Stimulated activated CD8-positive, alpha-beta memory T cell treated with anti-CD3 and anti-CD28 coated beads, Interleukin-2, amount 100 ng/mL, for 1 hour (primary cell): Measurements from ENCODE around the gene ACOX3.
"Not testable (repeated sequence)": the region's sequence is repeated elsewhere in the genome, so short reads cannot be mapped to it uniquely, and the experiment has no call there.

Experiments
- DNase-seq, 2 donors: peaks; one replicate each; pipeline ENCODE4 v3.0.0-alpha.2; 2020; ENCODE audit warnings: low read depth in 2 of 2

The ACOX3 gene

GRCh38 chr4:8352368-8353157 is 88.0 kb downstream of the ACOX3 start:
- DNase-seq: no peak

DNA sequence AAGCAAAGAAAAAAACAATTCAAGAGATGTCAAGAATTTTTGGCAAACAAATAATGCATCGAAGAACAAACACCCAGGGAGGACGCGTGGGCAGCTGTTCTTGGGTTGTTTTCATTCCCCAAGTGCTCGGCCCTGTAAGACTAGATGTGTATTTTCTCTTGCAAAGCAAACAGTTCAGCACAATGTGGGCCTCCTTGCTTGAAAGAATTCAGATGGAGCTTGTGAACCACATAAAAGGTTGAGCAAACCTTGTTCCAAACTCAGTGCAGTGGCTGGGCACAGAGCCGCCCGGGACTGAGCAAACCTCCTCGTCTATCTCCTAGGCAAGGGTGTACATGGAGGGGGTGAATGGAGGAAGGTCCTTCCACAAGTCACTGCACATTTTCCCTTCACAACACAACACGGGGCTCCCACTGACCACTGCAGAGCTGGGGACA is 88.6 kb downstream of the ACOX3 start:
- DNase-seq: no peak

DNA sequence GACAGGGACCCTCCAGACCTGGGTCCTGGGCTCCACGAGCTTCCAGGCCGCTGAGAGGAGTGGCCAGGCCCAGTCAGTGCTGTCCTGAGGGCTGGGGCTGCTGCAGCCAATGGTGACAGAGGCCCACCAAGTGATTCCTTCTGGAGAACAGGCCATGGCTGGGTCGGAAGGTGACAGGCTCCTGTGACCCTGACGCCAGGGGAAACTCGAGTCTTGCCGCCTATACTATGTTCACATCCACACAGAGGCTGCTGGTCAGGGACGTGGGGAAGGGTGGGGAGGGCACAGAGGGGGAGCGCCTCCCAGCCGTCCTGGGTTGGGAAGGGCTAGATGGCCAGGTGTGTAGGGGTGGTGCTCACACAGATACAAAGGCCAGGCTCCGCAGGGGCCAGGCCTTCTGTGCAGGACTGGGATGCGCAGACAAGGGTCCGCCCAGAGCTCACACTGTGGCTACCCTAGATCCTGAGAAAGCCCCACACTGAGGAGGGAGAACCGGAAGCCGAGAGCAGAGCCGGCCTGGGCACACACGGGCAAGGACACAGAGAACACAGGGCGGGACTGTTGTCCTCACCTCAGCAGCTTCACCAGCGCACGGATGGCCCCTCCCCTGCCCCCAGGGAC is 89.6 kb downstream of the ACOX3 start:
- DNase-seq: no peak

DNA sequence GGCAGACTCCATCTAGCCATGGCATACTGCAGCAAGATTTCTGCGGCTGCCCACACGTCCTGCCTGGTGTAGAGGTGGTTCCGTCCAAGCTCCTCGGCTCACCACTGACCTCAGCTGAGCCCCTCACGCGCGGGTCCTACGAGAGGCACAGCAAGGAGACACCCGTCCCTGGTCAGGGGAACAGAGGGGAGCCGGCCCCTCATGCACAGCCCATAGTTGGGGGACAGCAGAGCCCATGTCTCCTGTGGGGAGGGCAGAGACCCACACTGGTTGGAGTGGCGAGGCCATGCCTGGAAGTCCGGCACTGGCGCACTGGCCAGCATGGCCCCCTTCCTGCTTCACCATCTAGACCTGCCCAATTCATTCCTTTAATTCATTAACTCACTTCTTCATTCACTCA is 90.2 kb downstream of the ACOX3 start:
- DNase-seq: no peak

GRCh38 chr4:8349664-8350236 is 90.8 kb downstream of the ACOX3 start:
- no peak for DNase-seq

- not testable (repeated sequence) for DNase-seq
Measured at GRCh38 chr4:8349236-8349635, 91.3 kb downstream of the ACOX3 start.

DNA sequence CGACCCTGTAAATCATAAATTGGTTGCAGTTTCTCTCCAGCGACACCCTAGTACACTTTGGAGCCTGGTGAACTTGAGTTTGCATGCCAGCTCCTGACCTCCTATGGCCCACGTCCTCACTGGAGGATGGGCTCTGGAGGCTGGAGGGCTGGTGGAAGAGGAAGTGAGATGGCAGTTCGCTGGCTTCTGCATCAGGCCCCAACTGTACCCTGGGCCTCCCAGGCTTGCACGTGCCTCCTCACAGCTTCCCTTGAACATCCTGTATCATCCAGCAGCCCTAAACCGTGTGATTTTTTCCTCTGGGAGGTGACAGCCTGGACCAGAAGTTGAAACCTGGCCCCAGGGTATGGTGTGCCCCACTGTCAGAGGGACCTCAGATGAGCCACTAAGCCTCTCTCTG is 92.5 kb downstream of the ACOX3 start:
- no peak for DNase-seq

GRCh38 chr4:8347660-8348059 is 92.9 kb downstream of the ACOX3 start:
- DNase-seq: no peak

- no peak for DNase-seq
Measured at GRCh38 chr4:8346838-8347605, 93.5 kb downstream of the ACOX3 start.

- no peak for DNase-seq
Measured at GRCh38 chr4:8345946-8346814, 94.3 kb downstream of the ACOX3 start.

DNA sequence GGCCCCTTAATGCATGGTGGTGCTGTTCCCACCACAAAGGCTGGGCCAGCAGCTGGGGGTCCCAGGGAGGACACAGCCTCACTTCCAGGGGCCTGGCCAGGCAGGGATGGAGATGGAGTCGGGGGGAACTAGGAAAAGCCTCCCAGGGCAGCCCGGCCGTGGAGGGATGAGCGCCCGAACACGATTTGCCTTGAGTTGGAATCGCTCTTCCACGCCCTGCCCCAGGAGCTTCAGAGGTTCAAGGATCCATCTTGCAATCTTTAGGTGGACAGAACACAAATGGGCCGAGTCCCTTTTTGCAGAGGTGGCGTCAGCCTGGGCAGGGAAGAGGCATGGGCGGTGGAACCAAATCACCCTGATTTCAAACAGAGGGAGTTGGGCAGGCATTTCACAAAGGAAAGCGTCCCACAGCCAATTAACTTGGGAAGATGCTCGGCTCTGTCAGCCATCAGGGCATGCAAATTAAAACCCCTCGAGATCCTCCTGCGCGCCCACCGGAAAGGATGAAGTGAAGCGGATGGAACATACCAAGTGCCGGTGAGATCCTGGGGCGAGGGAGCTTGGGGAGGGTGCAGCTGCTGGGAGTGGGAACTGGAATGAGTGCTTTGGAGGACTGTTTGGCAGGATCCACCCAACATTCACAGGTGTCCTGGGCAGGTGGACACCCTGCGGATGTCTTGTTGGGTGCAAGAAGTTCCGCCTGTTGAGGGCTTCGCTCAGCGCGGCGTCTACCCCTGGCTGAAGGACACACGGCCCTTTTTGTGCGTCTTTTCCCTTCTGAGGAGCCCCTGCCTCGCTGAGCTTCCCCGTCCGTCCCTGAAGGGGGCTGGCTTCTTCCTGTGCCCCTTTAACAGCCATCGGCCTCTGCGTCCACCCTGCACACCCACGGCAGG is 95.2 kb downstream of the ACOX3 start:
- DNase-seq: no peak

- DNase-seq: no peak
Measured at GRCh38 chr4:8344377-8344776, 96.1 kb downstream of the ACOX3 start.

- DNase-seq: no peak
Measured at GRCh38 chr4:8343967-8344331, 96.6 kb downstream of the ACOX3 start.

DNA sequence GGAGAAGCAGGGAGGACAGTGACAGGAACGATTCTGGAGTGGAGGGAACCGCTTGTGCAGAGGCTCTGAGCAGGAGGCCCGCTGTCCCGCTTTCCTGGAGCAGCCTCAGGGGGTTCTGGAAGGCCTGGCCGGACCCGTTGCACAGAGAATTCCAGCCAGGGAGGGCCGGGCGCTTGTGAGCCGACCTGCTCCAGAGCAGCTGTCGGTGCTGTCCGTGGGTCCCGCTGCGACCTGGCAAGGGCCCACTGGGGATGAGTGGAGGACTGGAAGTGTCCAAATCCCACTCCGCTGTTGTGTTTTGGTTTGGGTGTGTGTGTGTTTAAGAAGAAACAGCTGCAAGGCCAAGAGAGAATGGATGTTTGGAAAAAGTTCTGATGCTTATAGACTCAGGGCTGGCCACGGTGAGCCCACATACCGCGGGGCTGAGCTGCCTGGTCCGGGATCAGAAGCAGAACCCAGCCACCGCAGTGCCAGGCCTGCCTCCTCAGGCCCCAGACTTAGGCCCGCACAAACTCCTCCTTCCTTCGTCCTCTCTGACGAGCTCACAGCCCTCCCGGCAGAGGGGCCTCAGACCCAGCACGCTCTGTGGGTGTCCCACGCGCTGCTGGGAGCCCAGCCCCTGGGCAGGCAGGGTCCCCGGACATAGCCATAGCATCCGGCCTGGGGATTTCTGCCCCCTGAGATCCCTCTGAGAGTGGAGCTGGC is 97.1 kb downstream of the ACOX3 start:
- DNase-seq: no peak

- no peak for DNase-seq
Measured at GRCh38 chr4:8342651-8343261, 97.8 kb downstream of the ACOX3 start.

DNA sequence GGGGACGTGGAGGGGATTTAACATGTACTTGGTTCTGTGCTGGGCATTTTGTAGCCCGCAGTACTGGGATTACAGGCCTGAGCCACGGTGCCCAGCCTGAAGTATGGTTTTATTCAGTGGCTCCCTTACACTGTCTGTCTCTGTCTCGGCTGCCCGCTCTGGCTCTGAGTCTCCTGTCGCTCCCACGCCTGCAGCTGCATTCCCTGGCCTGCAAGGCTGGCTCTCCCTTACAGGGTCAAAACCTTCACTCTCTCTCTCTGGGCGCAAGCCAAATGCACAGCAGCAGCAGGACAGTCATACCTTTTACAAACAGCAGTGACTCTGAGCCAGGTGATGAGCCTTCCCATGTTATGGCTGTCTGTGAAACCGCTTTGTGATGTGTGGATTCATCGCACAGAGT is 98.8 kb downstream of the ACOX3 start:
- no peak for DNase-seq

GRCh38 chr4:8341281-8341680 is 99.2 kb downstream of the ACOX3 start:
- not testable (repeated sequence) for DNase-seq

- no peak for DNase-seq
Measured at GRCh38 chr4:8340781-8341241, 99.7 kb downstream of the ACOX3 start.

DNA sequence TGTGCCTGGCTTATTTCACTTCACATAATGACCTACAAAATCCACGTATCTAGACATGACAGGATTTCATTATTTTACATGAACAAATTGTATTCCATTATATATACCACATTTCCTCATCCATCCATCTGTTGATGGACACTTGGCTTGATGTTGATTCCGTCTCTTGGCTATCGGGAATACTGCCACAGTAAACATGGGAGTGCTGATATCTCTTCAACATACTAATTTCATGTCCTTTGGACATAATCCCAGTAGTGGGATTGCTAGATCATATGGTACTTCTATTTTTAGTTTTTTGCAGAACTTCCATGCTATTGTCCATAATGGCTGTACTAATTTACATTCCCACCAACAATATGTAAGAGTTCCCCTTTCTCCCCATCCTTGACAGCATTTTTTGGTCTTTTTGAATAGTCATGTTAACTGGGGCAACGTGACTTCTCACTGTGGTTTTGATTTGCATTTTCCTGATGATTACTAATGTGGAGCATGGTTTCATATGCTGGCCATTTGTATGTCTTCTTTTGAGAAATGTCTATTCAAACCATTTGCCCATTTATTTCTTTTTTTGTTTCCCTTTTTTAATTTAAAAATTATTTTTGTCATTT is 102.1 kb downstream of the ACOX3 start:
- DNase-seq: no peak
